ENCODE results near the gene LAG3.

GRCh38 chr12:6778574-6779550, 6.5 kb downstream of the LAG3 start:
- TF ChIP-seq CTCF (IDR thresholded peaks at IDR 0.05; ENCODE audit: low read depth, low read length, poor library complexity, severe bottlenecking) (peak; percentile 97), EZH2phosphoT487 (IDR thresholded peaks at IDR 0.05; ENCODE audit: borderline replicate concordance, low read length) (no peak)

Measured in DOHH2 (cell line).